Stimulated activated CD4-positive, alpha-beta T cell treated with anti-CD3 and anti-CD28 coated beads, Interleukin-12 subunit alpha, Interleukin-12 subunit beta, amount 100 ng/mL, for 4 hours (primary cell): ENCODE measurements around the gene C1orf226.

Experiments used
- DNase-seq: peaks from one replicate; pipeline ENCODE4 v3.0.0-alpha.2; 2020

Gene C1orf226

DNA sequence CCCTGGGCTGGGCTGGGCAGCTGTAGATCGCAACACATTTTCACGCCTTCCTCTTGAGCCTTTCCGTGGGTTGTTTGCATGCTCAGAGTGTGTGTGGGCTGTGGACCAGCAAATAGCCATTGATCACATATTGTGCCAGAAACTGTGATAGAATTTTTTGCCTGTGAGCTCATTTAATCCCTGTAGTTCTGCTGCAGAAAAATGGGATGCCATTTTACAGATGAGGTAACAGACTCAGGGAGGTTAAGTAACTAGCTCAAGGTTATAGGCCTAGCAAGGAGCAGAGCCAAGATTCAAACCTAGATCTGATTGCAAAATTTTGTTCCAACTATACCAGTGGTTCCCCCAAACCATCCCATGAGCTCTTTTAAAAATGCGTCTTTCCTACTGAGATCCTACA, 15.4 kb upstream of the C1orf226 start:
- DNase-seq: no peak

DNA sequence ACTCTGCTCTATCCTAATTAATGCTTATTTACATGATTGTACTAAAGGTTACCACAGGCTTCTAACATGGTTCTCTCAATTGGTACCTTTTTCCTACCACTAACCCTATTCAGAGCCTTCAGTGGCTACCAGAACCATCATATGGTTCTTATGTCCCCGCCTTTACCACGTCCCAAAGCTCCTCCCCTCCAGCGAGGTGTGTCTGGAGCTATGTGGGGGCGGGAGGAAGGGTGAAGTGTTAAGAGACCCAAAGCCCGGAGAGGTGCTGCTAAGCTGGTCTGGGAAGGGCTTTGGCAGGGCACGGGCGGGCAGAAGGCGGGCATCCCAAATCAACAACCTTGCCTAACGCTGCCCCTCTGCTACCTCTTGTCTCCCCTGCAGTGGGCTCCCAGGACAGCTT, 14.9 kb upstream of the C1orf226 start:
- DNase-seq: no peak

DNA sequence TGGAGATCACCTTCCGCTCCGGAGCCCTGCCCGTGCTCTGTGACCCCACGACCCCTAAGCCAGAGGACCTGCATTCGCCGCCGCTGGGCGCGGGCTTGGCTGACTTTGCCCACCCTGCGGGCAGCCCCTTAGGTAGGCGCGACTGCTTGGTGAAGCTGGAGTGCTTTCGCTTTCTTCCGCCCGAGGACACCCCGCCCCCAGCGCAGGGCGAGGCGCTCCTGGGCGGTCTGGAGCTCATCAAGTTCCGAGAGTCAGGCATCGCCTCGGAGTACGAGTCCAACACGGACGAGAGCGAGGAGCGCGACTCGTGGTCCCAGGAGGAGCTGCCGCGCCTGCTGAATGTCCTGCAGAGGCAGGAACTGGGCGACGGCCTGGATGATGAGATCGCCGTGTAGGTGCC, 14.5 kb upstream of the C1orf226 start:
- DNase-seq: no peak

- no peak for DNase-seq
These were observed 13.8 kb upstream of the C1orf226 start for GRCh38 chr1:162367772-162368171.

GRCh38 chr1:162368451-162368850, 13.1 kb upstream of the C1orf226 start:
- DNase-seq: no peak

DNA sequence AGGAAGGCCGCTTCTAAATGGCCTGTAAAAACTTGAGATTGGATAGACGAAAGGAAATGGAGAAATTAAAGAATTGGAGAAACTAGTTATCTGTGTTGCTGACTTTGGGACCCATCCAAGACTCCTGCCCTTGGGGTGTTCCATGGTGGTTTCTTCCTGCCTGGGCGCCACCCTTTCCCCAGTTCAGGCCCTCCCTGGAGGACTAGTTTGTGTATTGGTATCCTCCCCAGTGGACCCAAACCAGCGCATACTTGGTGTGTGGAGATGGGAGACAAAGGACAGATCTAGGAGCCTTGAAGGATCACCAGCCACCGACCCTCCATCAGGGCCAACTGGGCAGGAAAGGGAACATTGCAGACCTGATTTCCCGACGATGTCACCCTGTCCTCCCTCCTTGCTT, 12.0 kb upstream of the C1orf226 start:
- DNase-seq: no peak

GRCh38 chr1:162370161-162370560, 11.4 kb upstream of the C1orf226 start:
- DNase-seq: no peak

- DNase-seq: no peak
These were observed 10.8 kb upstream of the C1orf226 start for GRCh38 chr1:162370721-162371120.

- no peak for DNase-seq
These were observed 9.9 kb upstream of the C1orf226 start for GRCh38 chr1:162371611-162372010.

DNA sequence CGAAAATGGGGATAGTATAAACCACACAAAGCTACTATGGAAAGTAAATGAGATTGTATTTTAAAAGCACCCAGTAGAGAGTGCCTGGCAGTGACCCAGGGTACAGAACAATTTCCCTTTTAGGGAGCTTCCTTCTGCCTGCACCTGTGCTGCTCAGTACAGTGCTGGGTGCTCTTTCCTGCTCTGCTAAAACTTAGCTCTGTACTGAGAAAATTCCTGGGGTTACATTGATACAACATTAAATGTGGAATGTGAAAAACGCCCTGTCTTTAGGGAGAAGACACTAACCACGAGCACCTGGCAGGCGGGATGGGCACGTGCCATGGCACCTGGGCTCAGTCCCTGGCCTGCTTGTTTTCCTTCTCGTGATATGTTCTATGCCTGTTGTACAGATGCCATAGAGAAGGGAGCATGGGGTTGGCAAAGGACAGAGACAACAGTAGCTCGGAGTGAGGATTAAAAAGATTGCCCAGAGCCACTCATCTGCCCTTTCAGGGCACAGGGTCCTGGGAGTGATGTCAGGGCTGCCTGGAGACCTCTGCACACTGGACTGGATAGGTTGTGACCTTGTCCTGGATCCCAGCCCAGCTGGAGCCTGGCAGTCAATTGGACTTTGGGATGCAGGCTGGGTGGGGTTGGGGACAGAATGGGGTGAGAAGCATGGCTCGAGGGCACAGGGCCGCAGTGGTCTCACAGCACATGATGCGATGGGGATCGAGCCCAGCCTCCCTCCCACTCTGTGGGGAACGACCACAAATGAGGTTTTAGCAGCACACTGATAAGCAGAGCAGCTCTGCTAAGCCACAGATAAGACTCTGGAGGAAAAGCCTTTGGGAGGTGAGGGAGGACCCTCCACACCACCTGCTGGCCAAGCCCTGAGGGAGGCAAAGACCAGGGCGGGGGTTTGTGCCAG, 9.1 kb upstream of the C1orf226 start:
- DNase-seq: no peak

- no peak for DNase-seq
These were observed 8.5 kb upstream of the C1orf226 start for GRCh38 chr1:162373072-162373427.

- DNase-seq: no peak
These were observed 7.8 kb upstream of the C1orf226 start for GRCh38 chr1:162373541-162374260.

DNA sequence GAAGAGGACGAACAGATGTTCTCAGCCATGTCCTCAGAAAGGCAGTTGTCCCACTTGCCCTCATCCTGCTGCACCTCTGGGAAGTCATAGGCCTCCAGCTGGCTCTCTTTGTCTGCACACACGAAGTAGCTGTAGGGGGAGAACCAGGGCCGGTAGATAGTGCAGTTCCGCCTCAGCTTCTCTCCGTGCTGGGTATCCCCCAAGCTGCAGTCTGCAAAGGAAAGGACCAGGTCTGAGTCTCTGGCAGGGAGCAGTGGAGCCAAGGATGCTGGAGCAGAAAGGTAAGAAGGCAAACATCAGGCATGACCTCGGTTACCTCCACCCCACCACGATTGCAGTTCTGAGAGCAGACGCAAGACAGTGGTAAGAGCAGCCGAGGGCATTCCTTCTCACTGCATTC, 7.1 kb upstream of the C1orf226 start:
- no peak for DNase-seq

DNA sequence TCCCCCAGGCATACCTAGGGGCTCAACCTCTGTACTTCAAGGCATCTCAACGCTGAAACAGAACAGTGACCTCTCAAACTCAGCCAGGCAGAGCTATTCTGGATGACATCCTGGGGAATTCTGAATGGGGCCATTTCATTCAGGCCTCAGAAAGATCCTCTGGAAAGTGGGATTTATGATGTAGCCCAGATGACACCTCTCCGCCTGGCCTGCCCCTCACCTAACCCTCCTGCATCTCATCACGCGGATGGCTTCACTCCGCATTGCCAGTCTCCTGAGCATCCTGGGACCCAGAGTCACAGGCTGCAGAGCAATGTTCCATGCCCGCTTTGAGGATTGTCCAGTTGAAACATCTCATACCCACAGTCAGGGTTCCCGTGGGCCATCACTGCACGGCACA, 6.1 kb upstream of the C1orf226 start:
- no peak for DNase-seq

DNA sequence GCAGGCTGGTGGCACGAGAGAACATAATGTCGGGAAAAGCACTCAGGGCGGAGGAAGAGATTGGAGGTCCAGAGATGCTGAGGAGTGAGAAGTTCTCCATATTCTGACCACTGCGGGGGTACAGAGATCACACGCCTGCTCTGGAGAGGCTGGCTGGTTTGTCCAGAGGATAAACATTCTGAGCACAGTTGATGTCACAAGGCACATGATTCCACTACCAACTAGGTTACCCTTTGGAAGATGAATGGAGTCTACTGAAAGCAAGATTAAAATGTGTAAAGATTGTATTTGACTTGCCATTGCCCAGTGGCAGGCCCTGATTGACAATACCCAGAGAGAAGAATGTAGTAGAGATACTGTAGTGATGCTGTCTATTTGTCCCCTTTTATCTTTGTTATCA, 4.8 kb upstream of the C1orf226 start, which contains the start of gene SPATA46:
Gene SPATA46 (minus strand): TSS at position 164 of the 400 bp plus-strand sequence. CDS start 64 bp downstream, at position 100.
- no peak for DNase-seq

DNA sequence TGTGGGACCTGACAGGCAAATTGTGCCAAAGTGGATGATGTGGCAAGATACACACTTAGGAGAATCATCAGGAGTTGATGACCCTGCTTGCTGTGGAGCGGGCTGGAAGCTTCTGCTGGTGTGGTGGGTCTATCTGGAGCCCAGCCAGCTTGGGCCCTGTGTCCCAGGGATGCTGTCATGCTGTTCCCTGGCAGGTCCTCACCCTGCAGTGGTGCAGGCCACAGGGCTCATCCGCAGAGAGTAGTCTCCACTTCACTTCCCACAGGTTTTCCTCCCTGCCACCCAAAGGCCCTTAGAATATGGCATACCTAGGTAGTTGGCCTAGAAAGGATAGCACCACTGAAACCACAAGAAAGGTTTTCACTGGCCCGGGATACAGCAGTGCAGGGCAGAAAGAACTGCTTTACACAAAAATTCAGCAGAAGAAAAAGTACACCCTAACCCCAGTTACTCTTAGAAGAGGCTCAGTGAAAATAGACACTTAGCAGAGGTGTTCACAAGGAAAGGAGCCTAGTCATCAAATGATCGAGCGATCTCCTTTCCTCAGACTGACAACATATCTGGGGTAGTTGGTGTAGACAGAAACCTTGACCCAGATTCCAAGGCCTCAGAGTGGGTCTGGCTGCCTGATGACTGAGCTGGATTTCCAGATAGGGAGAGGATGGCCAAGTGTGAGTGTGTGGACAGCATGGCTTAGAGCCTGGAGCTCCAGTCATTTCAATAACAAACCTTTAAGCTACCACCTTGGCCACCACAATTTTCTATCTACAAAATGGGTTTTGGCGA, 1.3 kb upstream of the C1orf226 start:
- DNase-seq: no peak

DNA sequence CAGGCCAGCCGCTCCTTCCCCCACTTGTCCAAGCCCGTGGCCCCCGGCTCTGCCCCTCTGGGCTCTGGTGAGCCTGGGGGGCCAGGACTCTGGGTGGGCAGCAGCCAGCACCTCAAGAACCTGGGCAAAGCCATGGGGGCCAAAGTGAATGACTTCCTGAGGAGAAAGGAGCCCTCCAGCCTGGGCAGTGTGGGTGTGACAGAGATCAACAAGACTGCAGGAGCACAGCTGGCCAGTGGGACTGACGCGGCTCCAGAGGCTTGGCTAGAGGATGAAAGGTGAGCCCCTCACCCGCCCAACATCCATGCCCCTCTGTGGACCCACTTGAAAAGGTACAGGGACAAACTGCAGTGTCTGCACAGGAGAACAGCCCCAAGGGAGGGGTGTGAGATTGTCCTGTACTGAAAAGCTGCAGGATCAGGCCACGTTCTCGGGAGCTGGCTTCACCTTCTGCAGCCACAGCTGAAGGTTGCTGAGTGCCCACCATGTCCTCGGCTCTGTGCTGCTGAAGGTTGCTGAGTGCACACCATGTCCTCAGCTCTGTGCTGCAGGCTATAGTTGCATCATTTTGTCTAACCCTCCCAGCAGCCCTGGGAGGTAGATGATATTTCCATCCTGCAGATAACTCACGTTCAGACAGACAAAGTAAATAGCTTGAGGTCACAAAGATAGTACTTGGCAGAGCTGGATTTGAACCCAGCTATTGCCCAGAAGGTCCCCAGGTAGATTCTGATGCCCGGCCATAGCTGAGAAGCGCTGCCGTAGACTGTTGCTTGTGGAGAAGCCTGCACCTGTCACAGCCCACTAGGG, 618 bp downstream of the C1orf226 start:
- no peak for DNase-seq

GRCh38 chr1:162383091-162383490, 1.6 kb downstream of the C1orf226 start:
- no peak for DNase-seq

GRCh38 chr1:162383516-162383915, 2.0 kb downstream of the C1orf226 start:
- DNase-seq: no peak

DNA sequence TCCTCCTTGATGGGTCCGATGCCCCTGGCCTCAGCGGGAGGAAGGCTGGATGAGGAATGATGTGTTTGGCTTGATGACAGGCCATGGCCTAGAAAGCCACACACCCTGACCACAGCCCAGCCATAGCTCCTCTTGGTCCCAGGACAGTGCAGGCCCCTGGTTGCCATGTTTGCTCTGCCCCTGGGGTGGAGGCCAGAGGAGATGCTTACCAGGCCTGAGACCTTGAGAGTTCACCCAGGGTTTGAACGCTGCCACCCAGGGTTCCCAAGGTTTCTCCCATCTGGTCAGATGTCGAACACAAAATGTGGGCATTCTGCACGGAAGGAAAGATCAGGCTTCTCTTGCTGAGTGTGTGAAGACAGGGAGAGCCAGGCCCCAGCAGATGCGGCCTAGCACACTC, 2.6 kb downstream of the C1orf226 start:
- no peak for DNase-seq

DNA sequence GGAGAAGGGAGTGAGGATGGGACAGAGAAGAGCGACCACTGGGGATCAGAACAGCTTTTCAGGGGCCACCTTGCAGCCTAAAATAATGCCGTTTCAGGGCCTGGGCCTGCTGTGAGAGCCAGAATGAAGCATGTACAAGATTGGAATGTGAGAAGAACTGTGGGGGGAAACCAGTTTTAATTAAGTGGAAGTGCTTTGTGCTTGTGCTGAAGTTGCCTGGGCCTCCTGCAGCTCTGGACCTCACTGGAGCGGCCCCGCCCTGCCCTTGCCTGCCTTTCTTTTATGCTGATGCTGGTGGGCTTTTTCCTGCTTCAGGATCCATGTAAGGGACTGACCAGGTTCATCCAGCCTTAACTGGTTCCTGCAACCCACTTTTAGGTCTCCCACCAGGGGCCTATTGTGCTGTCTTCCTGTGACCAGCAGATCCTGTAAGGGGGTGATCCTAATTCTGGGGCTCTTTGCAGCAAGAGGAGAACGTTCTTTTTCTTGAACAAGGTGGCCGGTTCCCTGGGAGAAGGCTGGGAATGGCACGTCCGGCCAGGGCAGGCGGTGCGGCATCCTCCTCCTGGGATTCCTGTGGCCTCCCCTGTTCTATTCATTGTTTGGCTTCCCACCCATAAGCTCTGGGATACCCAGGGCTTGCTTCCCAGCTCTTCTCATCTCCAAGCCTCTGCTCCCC, 3.2 kb downstream of the C1orf226 start:
- no peak for DNase-seq

GRCh38 chr1:162385280-162385623, 3.7 kb downstream of the C1orf226 start:
- DNase-seq: no peak
